NCI-H446 treated with DMSO at 0.1 percent for 48 hours (cell line): ENCODE data around the gene TCHP.

Experiments
- DNase-seq: peaks from one replicate; lab custom pipeline; 2025; lab: John Stamatoyannopoulos, UW

TCHP gene

GRCh38 chr12:109932878-109933503 lies 32.9 kb downstream of the TCHP start:
- DNase-seq: no peak

- DNase-seq: no peak
Measured at GRCh38 chr12:109934026-109934425, 34.0 kb downstream of the TCHP start.

- no peak for DNase-seq
Measured at GRCh38 chr12:109937371-109937770, 37.3 kb downstream of the TCHP start.

- no peak for DNase-seq
Measured at GRCh38 chr12:109938947-109939346, 38.9 kb downstream of the TCHP start.

GRCh38 chr12:109939504-109939903 lies 39.4 kb downstream of the TCHP start:
- no peak for DNase-seq

- no peak for DNase-seq
Measured at GRCh38 chr12:109940339-109940923, 40.4 kb downstream of the TCHP start.

GRCh38 chr12:109943811-109944210 lies 43.7 kb downstream of the TCHP start:
- no peak for DNase-seq

- DNase-seq: no peak
Measured at GRCh38 chr12:109944561-109945359, 44.7 kb downstream of the TCHP start.

GRCh38 chr12:109946505-109946904 lies 46.4 kb downstream of the TCHP start:
- DNase-seq: no peak

- no peak for DNase-seq
Measured at GRCh38 chr12:109946913-109947312, 46.8 kb downstream of the TCHP start.

GRCh38 chr12:109947521-109947920 lies 47.4 kb downstream of the TCHP start:
- DNase-seq: no peak

- DNase-seq: no peak
Measured at GRCh38 chr12:109948368-109948767, 48.3 kb downstream of the TCHP start.

- DNase-seq: no peak
Measured at GRCh38 chr12:109949089-109949488, 49.0 kb downstream of the TCHP start.

GRCh38 chr12:109950625-109951024 lies 50.6 kb downstream of the TCHP start:
- DNase-seq: no peak

GRCh38 chr12:109951136-109951535 lies 51.1 kb downstream of the TCHP start:
- DNase-seq: no peak

- no peak for DNase-seq
Measured at GRCh38 chr12:109951751-109952150, 51.7 kb downstream of the TCHP start.

- no peak for DNase-seq
Measured at GRCh38 chr12:109952160-109952858, 52.2 kb downstream of the TCHP start.

- DNase-seq: no peak
Measured at GRCh38 chr12:109952873-109953272, 52.8 kb downstream of the TCHP start.

GRCh38 chr12:109953656-109954055 lies 53.6 kb downstream of the TCHP start:
- no peak for DNase-seq

- DNase-seq: no peak
Measured at GRCh38 chr12:109958374-109958773, 58.3 kb downstream of the TCHP start.

GRCh38 chr12:109959411-109960093 lies 59.5 kb downstream of the TCHP start:
- DNase-seq: no peak

GRCh38 chr12:109961201-109961600 lies 61.1 kb downstream of the TCHP start:
- DNase-seq: no peak
